HepG2 (cell line): ENCODE data around the gene TRPV4. TPM values are rescaled to one million over a fixed set of nuclear protein-coding genes. Genes with fewer than 3 reads are reported as not detected.

Experiments used
- ARNTL ChIP-seq: sonication (generic); formaldehyde crosslinking; IDR thresholded peaks from 2 replicates; pipeline ENCODE4 v1.4.0; 2020; ENCODE audit warnings: mild to moderate bottlenecking, missing genetic modification reagents
- BRD4 ChIP-seq: sonication (generic); formaldehyde crosslinking; IDR thresholded peaks from 2 replicates; pipeline ENCODE4 v1.4.0; 2020; ENCODE audit warnings: missing genetic modification reagents
- JARID2 ChIP-seq: sonication (generic); formaldehyde crosslinking; IDR thresholded peaks from 2 replicates; pipeline ENCODE4 v1.8.1; 2023; ENCODE audit warnings: missing genetic modification reagents, inconsistent platforms; ENCODE audit not compliant: insufficient replicate concordance
- JDP2 ChIP-seq: sonication (generic); formaldehyde crosslinking; IDR thresholded peaks from 2 replicates; pipeline ENCODE4 v1.8.1; 2022; ENCODE audit warnings: missing genetic modification reagents, borderline replicate concordance
- KDM5B ChIP-seq: sonication (generic); formaldehyde crosslinking; IDR thresholded peaks from 2 replicates; pipeline ENCODE4 v1.4.0; 2020; ENCODE audit warnings: missing genetic modification reagents, mild to moderate bottlenecking, borderline replicate concordance
- MYNN ChIP-seq: sonication (generic); formaldehyde crosslinking; IDR thresholded peaks from 2 replicates; pipeline ENCODE4 v1.4.0; 2020; ENCODE audit warnings: mild to moderate bottlenecking, low read depth, missing genetic modification reagents
- NCOR1 ChIP-seq: fragments of 200-600 bp; sonication (generic); IDR thresholded peaks from 2 replicates; pipeline ENCODE4 v1.7.0; 2017; ENCODE audit warnings: antibody characterized with exemption, low read length, borderline replicate concordance
- NFIC ChIP-seq: IDR thresholded peaks from 2 replicates; pipeline ENCODE4 v1.6.1; 2012; ENCODE audit warnings: mild to moderate bottlenecking, low read length, inconsistent platforms
- NFKBIZ ChIP-seq: IDR thresholded peaks from 2 replicates; pipeline ENCODE4 v1.6.1; 2018; ENCODE audit warnings: missing genetic modification reagents, missing compliant biosample characterization
- PCBP1 ChIP-seq: fragments of 200-400 bp; formaldehyde crosslinking; IDR thresholded peaks from 2 replicates; pipeline ENCODE4 v1.6.1; 2017; ENCODE audit warnings: mild to moderate bottlenecking, low read depth, low read length, borderline replicate concordance
- PHF21A ChIP-seq: sonication (generic); formaldehyde crosslinking; IDR thresholded peaks from 2 replicates; pipeline ENCODE4 v1.5.0; 2020; ENCODE audit warnings: mild to moderate bottlenecking, missing genetic modification reagents
- PLSCR1 ChIP-seq: sonication (generic); formaldehyde crosslinking; IDR thresholded peaks from 2 replicates; pipeline ENCODE4 v1.5.0; 2020; ENCODE audit warnings: missing genetic modification reagents, mild to moderate bottlenecking, borderline replicate concordance
- REST ChIP-seq, 2 experiments: IDR thresholded peaks; 2 replicates each; pipeline ENCODE4 v1.6.1; 2011 to 2012; ENCODE audit warnings: low read length in 2 of 2, borderline replicate concordance in 1 of 2, low read depth in 1 of 2, mild to moderate bottlenecking in 1 of 2, moderate library complexity in 1 of 2
- SMC3 ChIP-seq: IDR thresholded peaks from 2 replicates; pipeline ENCODE4 v1.6.1; 2011; ENCODE audit warnings: low read length, improper control_type of control experiment
- SP2 ChIP-seq: sonication (generic); formaldehyde crosslinking; IDR thresholded peaks from 2 replicates; pipeline ENCODE4 v1.5.1; 2020; ENCODE audit warnings: mild to moderate bottlenecking, missing genetic modification reagents
- SRSF4 ChIP-seq: fragments of 200-400 bp; formaldehyde crosslinking; IDR thresholded peaks from one replicate; pipeline ENCODE4 v1.6.1; 2018; ENCODE audit warnings: mild to moderate bottlenecking, low read depth, low read length, moderate library complexity; ENCODE audit not compliant: poor library complexity, severe bottlenecking
- TRIM24 ChIP-seq: sonication (generic); formaldehyde crosslinking; IDR thresholded peaks from 2 replicates; pipeline ENCODE4 v1.8.0; 2022; ENCODE audit warnings: mild to moderate bottlenecking, missing genetic modification reagents
- ZBTB44 ChIP-seq: sonication (generic); formaldehyde crosslinking; IDR thresholded peaks from 2 replicates; pipeline ENCODE4 v1.4.0; 2020; ENCODE audit warnings: missing genetic modification reagents
- ZBTB7B ChIP-seq: sonication (generic); formaldehyde crosslinking; IDR thresholded peaks from 2 replicates; pipeline ENCODE4 v1.4.0; 2020; ENCODE audit warnings: missing genetic modification reagents
- ZNF3 ChIP-seq: IDR thresholded peaks from 2 replicates; pipeline ENCODE4 v1.7.0; 2017; ENCODE audit warnings: inconsistent platforms
- ZNF333 ChIP-seq: sonication (generic); formaldehyde crosslinking; IDR thresholded peaks from 2 replicates; pipeline ENCODE4 v1.4.0; 2020; ENCODE audit warnings: mild to moderate bottlenecking, missing genetic modification reagents, borderline replicate concordance
- ZNF496 ChIP-seq: sonication (generic); formaldehyde crosslinking; IDR thresholded peaks from 2 replicates; pipeline ENCODE4 v1.8.1; 2023; ENCODE audit warnings: mild to moderate bottlenecking, moderate library complexity, missing genetic modification reagents; ENCODE audit not compliant: insufficient replicate concordance
- ZNF724P ChIP-seq: sonication (generic); formaldehyde crosslinking; IDR thresholded peaks from 2 replicates; pipeline ENCODE4 v1.8.0; 2022; ENCODE audit warnings: missing genetic modification reagents, borderline replicate concordance
- ZNF790 ChIP-seq: sonication (generic); formaldehyde crosslinking; IDR thresholded peaks from 2 replicates; pipeline ENCODE4 v1.8.0; 2022; ENCODE audit warnings: missing genetic modification reagents, mild to moderate bottlenecking, borderline replicate concordance
- polyA plus RNA-seq, 8 experiments: library from polyadenylated mRNA; depleted of rRNA in 3 of 8; stranded (reverse) in 7 of 8; unstranded in 1 of 8; fragments of >200 nt; fragmentation: Illumina TruSeq in 4 of 8; extraction: Trizol in 4 of 8; gene quantifications; 2 replicates each; pipeline versions ENCODE4 v1.2.1 to v1.2.3, GENCODE V29; 2011 to 2016; ENCODE audit warnings: low read depth in 4 of 8, missing spikeins in 1 of 8, mixed read lengths in 1 of 8; ENCODE audit not compliant: insufficient read depth in 1 of 8
- total RNA-seq, 5 experiments: library from RNA; depleted of rRNA; stranded (reverse); fragments of >200 nt; fragmentation: Illumina TruSeq; extraction: Trizol; gene quantifications; 2 replicates each; pipeline ENCODE4 v1.2.3, GENCODE V29; 2016; ENCODE audit warnings: low read depth in 1 of 5

Gene TRPV4
- total and polyA plus RNA-seq, 2 of the 13 experiments (the other 11 are each of a cell fraction or from before 2014, with no cell fraction given): 0.66 to 4.7 TPM

GRCh38 chr12:109863847-109864712 is 30.9 kb upstream of the TRPV4 start (continued):
- TF ChIP-seq SMC3: no peak; the same call in 1 of the 2 replicates
- TF ChIP-seq KDM5B (CRISPR knock-in tag): no peak
- TF ChIP-seq JARID2: no peak
- peak; percentile 93 for TF ChIP-seq ZNF3 (CRISPR knock-in tag)
- TF ChIP-seq ZNF724P: no peak; the same call in 1 of the 2 replicates
- TF ChIP-seq MYNN (CRISPR knock-in tag): no peak
- TF ChIP-seq REST (IDR thresholded peaks at IDR 0.05; ENCODE audit: borderline replicate concordance in 1 of 2, low read depth in 1 of 2, low read length in 2 of 2): no peak
- TF ChIP-seq NCOR1: peak; percentile 52; the same call in 1 of the 2 replicates
- no peak for TF ChIP-seq SRSF4
- TF ChIP-seq NFKBIZ (CRISPR knock-in tag): peak; percentile 75
- 0 out of 2 replicates have a peak, but pooled peaks have one; percentile 15 for TF ChIP-seq TRIM24 (CRISPR knock-in tag)
- TF ChIP-seq ZNF496 (CRISPR knock-in tag): no peak
- TF ChIP-seq PHF21A: peak; percentile 90
- TF ChIP-seq BRD4 (CRISPR knock-in tag): no peak
- no peak for TF ChIP-seq SP2 (CRISPR knock-in tag)
- TF ChIP-seq PCBP1: no peak
- TF ChIP-seq PLSCR1: no peak
- TF ChIP-seq ZBTB44 (CRISPR knock-in tag): 0 out of 2 replicates have a peak, but pooled peaks have one; percentile 41
- no peak for TF ChIP-seq ZNF790 (CRISPR knock-in tag)
- TF ChIP-seq ZBTB7B (CRISPR knock-in tag): peak; percentile 82
- TF ChIP-seq ZNF333 (CRISPR knock-in tag): no peak
- no peak for TF ChIP-seq JDP2 (CRISPR knock-in tag)
- TF ChIP-seq ARNTL (CRISPR knock-in tag): no peak; the same call in 1 of the 2 replicates
- TF ChIP-seq NFIC: peak; percentile 54
